NCI-H1105 (cell line): Measurements from ENCODE around the gene MSN.
A peak's percentile ranks its signal among the peaks of the same experiment; 100 is the strongest.
"Not testable (repeated sequence)": the region's sequence is repeated elsewhere in the genome, so short reads cannot be mapped to it uniquely, and the experiment has no call there.

ENCODE experiments used
- DNase-seq: peaks from one replicate; lab custom pipeline; 2025; lab: John Stamatoyannopoulos, UW

Gene MSN

DNA sequence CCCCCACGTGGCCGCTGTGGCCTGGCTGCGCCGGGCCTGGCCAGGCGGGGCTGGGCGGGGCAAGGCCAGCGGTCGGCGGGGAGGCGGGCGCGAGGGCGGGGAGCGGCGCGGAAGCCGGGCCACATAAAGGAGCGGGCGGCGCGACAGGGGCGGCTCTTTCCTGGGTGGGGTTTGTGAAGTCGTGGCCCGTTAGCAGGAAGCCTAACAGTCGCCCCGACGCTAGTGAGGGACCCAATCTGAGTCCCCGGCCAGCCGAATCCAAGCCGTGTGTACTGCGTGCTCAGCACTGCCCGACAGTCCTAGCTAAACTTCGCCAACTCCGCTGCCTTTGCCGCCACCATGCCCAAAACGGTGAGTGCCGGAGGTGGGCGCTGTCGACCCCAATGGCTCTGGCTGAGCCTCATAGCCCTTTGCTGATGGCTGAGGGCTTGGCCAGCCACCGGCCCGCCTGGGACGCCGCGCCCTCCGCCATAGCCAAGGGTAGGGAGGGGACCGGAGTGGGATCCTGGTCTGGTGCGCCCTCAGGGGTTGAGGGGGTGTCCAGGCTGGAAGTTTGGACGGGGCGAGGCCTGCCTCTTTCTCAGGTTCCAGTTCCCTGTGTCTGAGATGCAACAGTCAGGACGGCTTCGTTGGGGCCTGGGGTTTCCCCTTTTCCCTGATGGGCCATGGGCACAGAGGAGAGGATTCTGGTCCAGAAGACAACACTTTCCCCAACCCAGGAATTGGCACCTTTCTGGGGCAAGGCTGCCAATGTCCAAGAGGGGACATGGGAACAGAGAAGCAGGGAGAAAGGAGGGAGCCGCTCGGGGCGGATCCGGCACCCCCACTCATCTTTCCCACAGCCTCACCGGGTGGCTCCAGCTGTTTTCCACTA is at the start of gene MSN:
Gene MSN (plus strand): TSS at position 152 of the 874 bp plus-strand sequence. CDS start 188 bp downstream, at position 340.
- DNase-seq, result peak; percentile 1

DNA sequence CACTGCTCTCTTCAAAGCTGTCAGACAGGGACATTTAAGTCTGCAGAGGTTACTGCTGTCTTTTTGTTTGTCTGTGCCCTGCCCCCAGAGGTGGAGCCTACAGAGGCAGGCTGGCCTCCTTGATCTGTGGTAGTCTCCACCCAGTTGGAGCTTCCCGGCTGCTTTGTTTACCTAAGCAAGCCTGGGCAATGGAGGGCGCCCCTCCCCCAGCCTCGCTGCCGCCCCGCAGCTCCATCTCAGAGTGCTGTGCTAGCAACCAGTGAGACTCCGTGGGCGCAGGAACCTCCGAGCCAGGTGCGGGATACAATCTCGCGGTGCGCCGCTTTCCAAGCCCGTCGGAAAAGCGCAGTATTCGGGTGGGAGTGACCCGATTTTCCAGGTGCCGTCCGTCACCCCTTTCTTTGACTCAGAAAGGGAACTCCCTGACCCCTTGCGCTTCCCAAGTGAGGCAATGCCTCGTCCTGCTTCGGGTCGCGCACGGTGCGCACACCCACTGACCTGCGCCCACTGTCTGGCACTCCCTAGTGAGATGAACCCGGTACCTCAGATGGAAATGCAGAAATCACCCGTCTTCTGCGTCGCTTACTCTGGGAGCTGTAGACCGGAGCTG is 47.3 kb upstream of the MSN start:
- not testable (repeated sequence) for DNase-seq

DNA sequence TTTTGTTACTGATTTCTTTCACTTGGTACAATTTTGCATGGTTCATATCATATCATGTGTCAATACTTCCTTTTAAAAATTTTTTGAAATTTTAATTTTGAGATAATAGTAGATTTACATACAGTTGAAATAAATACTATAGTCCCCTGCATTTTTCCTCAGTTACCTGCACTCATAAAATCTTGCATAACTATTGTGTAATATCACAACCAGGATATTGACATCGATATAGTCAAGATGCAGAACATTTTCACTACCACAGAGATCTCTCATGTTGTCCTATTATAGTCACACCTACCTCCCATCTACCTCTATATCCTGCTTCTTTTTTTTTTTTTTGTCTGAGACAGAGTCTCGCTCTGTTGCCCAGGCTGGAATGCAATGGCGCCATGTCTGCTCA is 36.7 kb upstream of the MSN start:
- no peak for DNase-seq

DNA sequence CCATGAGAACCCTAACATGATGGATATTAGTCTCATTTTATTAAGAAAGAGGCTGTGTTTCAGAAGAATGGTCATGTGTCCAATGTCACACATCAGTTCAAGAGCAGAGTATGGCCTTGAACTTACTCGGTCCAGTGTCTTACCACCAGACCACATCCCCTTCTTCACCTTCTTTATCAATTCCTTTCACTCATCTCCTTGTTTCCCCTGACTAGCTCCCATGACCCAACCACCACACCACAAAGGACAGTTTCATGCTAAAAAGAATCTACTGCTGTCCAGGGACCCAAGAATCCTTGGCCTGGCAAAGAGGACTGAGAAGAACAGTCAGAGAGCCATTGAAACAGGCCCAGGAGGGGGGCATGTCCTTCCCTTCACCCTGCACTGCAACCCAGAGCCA is 33.6 kb upstream of the MSN start:
- no peak for DNase-seq

DNA sequence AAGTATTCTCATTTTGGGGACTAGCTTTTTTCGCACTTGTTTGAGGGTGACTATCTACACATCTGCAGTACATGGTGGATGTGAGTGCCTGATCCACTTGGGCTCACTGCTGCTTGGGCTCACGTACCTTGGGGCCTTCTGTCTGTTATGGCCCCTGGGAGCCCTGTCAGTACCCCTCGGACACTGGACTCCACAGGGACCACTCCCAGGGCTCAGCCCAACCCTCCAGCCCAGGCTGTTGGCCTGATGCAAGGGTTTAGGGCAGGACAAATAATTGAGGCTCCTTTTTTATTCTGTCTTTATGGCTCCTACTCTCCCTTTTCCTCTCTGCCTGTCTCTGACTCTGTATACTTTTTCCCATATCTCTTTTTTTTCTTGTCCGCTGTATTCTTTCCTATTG is 32.7 kb upstream of the MSN start:
- no peak for DNase-seq

DNA sequence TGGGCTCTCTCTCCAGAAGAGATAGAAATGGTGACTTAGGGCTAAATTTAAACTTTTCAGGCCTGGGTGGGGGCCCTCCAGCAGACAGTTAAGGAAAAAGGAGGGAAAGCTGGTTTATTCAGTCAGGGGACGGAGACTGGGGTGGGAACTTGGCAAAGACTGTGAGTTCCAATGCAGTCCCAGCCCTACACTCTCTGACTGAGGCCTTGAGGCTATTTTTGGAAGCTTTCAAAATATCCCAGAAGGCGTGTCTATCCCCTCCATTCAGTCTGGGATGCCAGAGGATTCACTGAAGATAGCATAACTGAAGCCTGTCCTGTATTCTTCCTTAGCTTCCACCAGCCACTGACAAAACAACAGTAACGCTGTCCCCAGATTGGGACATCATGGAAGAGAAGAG is 32.1 kb upstream of the MSN start:
- no peak for DNase-seq

DNA sequence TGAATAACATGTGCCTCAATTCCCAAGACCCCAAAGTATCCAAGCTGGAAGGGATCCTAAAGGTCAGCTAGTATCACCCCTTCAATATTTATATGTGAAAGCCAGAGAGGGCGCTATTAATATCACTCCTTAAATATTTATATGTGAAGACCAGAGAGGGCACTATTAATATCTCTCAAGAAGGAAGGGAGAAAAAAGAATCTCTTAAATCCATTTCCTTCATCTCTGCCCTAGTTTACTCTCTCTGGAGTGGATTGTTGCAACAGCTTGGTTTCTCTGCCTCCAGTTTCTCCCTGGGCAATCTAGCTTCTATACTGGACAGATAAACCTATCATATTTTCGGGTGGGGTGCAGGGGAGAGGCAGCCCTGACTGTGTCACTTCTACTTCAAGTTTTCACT is 31.6 kb upstream of the MSN start:
- DNase-seq, result no peak

DNA sequence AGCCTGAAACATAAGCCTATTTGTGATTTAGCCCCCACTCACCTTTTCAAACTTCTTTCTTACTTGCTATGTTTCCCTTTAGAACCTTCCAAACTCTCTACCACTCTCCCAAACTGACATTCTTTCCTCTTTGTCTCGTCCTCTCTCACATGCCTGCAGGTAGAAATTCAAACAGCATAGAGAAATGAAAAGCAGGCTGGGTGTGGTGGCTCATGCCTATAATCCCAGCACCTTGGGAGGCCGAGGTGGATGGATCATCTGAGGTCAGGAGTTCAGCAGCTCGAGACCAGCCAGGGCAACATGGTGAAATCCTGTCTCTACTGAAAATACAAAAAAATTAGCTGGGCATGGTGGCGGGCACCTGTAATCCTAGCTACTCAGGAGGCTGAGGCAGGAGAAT is 31.2 kb upstream of the MSN start:
- not testable (repeated sequence) for DNase-seq

DNA sequence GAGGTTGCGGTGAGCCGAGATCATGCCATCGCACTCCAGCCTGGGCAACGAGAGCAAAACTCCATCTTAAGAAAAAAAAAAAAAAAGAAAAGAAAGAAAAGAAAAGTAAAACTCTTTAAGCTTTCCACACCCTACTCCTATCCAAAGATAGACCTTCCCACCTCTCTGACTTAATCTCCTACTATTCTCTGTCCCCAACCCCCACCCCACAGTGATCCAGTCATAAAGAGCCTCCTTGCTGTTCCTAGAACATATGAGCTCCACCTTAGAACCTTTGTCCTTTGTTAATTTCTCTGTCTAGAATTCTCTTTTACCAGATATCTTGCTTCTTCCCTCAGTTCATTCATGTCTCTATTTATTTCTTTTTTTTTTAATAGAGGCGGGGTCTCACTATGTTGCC is 30.1 kb upstream of the MSN start:
- no peak for DNase-seq

DNA sequence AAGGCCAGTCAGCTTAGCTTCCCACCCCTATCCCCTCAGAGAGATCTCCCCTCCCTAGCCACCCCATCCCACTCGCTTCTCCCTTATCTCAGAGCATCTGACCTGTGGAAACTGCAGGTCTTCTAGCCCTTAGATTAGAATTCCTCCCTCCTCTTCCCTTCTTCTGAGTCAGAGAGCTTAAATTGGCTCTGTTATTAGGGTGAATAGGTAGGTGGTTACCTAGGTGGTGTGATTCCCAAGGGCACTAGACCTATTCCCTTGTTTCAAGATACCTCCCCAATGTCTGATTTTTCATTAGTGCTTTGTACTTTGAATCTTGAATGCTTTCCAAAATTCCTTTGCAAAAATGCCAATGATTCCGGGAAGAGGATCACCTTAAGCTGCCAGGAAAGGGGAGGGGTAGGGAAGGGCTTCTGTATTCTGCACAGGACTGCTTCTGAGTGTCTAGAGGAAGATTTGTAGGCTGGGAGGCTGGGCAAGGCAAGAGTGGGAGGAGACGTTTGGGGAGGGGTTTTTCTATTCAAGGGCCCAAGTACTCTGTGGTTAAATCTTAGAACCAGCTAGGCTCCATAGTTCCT is 24.5 kb upstream of the MSN start:
- DNase-seq, result no peak

DNA sequence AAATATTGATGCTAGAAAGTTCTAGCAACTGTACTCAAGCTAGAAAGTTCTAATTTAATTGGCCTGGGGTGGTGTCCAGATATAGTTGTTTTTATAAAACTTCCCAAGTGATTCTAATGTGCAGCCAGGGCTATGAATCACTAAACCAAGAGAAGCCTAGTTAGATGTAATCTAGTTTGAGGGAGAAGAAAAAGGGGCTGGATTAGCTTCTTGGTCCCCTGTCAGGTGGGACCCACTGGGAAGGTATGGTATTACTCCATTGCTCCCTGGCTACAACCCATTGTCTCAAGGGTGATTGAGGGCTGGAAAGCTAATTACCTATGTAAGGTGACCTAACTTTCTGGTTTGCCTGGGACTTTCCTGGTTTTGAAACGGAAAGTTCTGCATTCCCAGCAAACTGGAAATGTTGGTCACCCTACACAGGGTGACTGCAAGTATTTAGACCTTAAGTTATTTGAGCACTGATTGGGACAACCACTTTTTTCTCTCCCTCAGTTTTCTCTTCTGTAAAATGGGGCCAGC is 23.9 kb upstream of the MSN start:
- DNase-seq, result no peak

DNA sequence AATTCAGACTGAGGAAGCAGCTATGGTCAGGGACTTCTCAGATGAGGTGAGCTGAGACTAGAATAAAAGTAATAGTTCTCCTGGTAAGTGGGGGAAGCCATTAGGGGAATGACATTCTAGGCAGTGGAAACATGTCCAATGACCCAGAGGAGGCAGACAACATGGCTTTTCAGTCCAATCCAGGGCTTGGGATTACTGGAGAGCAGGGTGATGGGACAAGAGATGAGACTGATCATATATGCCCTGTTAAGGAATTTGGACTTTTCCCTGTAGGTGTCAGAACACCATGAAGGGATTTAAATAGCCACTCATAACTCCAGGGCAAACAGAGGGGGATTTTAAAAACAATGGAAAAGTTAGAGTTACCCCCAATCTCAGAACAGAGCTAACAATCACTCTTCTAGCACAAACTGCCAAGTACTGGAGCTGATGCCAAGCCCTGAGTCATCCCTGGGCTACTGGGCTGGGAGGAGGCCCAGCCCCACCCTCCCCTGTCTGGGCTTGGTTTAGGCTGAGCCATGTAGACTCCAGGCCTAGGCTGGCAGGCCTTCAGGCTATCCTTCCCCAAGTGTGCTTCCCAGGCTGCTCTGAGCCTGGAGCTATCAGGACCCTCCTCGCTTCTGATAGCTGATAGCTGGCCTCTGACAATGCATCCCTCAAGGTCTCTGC is 22.7 kb upstream of the MSN start:
- no peak for DNase-seq

DNA sequence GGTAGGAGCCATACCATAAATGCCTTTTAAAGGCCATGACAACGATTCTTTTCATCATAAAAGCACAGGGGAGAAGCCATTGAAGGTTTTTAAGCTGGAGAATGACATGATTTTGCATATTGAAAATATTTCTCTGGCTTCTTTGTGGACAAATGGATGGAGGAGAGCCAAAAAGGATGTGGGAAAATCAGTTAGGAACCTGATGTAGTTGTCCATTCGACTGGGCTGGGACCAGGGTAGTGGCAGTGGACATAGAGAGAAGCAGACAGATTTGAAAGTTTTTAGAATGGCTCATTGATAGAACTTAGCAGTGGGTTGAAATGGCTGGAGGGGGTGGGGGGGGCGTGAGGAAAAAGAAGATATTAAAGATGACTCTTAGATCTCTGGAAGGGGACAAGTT is 19.7 kb upstream of the MSN start:
- no peak for DNase-seq

DNA sequence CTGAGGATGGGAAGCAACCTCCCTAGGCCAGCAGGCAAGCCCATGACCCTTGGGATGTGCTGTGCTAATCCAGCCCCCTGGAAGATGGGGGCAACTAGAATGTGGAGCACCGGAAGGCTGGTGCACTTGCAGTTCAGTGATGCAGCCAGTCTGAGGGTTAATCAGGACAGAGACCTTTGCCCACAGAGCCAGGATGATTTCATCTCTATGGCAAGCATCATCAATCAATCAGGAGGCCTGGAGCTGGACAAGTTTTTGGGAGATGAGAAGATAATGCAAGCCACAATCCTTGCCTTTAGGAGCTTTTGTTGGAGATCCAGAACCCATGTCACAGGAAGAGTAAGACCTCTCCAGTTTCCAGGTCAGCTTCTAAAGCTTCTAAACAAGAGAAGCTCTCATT is 15.4 kb upstream of the MSN start:
- no peak for DNase-seq

DNA sequence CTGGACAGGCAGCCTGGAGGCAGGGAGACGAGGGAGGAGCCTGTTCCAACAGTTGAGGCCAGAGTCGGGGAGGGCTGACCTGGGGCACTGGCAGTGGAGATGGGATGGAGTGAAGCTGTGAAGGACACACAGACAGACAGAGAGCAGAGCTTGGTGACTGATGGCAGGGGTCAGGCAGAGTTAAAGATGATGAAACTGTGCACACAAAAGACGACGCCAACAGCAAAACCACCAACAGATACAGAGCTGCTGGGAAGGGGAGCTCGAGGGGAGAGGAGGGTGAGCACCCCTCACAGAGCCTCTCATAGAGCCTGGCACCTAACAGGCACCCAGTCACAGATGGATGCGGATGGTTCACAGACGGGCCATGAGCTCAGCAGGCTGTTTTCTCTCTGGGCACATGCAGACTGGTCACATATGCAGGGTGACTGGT is 10.4 kb upstream of the MSN start:
- not testable (repeated sequence) for DNase-seq

DNA sequence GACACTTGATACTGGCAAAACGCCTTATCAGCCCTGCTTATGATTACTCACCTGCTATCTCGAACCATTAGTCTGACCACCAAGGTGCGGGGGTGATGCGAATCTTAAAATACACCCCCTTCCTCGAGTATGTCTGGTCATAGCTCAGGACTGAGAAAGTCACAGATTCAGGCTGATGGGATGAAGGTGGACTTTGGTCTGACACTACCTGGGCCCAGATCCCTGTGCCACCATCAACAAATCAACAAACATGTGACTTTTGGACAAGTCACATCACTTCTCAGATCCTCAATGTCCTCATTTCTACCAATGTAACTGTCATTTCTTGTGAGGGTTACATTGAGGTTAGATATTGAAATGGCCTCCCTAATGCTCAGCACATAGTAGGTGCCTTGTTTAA is 9.8 kb upstream of the MSN start:
- no peak for DNase-seq

DNA sequence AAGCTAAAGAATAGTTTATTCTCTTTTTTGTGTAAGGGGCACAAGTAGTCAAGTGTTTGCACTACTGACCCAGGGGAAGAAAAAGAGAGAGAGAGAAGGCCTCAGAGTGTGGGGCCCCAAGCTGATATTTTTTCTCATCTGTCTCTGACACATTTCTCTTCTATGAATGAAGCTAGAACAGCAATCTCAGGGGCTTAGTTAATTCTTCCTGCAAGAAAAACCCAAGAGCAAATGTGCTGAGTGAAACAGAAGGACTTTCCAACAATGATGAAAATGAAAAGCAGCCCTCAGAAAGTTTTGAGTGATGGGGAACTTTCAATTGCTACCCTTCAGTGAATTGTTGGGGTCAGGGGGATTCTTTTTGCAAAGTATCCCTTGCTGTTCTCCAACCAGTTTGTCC is 9.2 kb upstream of the MSN start:
- no peak for DNase-seq

DNA sequence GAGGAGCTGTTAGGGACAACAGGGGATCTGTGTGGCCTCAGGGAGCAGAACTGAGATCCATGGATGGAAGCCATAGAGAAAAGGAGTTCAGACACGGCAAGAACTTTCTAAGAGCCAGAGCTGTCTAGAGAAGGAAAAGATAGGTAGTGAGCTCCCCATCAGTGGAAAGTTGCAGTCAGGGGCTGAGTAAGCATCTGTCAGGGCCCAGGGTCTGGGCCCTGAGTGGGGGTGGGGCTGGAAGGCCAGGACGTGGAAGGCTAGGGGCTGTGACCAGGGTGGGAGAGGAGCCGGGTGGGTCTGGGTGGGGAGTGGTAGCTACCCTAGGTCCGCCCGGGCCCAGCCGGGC is 324 bp upstream of the MSN start:
- no peak for DNase-seq

DNA sequence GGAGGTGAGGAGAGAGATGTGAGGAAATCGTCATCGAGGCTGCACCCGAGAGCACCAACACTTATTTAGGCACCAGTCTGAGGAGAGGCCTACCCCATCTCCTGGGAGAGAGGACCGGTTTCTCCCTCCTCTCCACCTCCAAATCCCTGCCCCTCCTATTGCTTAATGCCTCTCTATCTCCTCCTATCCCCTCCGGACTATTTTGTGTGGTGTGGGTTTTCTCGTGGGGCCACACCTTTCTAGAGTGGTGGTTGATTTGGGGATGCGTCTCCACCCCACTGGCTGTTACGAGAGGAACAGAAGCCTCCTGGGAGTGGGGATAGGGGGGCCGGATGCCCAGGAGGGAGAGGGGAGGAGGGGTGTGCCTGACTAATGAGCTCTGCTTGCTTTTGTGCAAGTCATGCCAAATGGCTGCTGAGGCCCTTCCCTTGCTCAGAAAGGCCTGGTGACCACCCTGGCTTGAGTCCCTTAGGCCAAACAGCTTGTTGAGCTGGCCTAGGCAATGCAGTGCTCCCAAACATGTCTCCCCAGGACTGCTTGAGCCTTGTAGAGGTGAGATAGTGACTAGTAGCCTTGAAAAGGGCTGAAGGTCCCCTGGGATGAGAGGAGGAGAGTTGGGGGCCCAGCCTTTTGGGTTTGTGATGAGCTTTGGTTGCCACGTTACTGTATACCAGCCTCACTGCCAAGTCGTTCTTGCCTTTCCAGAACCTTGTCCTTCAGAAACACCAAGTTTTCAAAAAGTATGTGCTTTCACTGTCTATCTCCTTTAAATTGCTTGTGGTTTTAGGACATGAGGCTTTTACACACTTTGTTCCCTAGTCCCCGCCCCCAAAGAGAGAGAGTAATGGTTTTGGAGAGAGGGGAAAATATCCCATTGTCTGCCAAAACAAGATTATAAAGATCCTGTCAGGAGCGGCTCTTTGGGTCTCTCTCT is 1.2 kb downstream of the MSN start:
- DNase-seq, result peak; percentile 0

DNA sequence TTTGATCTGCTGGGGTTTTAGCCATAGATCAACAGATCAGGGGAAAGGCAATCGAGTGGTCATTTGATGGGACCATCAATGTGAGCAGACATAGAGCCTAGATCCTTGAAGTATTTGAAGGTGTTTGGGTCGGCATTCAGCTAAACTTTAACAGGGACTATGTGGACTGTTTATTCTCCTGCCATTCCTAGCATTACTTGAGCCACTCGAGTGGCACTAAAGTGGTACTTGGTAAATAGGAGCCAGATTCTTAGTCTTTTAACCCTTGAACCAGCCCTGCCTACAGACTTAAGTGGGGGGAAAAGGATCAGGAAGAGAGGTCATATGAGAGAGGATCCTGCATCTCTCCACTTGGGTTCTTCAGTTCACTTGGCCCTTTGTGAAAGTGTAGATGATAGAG is 3.8 kb downstream of the MSN start:
- no peak for DNase-seq

DNA sequence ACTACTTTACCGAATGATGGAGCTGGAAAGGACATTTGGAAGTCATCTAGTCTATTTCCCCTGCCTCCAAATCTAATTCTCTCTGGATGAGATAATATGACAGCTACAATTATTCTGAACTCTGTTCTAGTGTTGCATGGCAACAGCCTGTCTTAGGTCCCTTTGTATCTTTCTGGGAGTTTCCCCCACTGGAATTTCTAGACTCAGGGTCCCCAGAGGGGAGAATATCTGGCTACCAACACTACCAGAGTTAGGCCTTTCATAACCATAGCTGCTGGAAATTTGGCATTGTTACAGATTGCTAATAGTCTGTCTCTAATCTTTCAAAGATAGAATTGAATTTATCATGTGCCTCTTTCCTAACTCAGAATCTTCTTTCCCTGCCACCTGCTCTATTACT is 4.5 kb downstream of the MSN start:
- DNase-seq, result no peak

DNA sequence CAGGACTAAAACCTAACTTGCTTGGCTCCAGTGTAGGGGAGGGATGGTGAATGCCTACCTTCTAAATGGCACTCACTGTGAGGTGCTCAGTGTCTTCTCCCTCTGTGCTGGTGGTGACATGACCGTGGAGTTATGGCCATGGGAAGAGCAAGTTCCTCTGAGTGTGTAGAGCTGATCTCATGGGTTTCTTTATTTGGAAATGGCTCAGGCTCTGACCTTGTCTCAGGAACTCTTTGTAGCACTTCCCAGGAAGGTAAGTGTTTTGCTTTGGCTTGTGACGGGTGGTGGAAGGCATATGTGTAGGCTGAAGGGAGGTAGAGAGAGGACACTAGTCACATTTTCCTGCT is 6.4 kb downstream of the MSN start:
- DNase-seq, result no peak
